CD4-positive, alpha-beta T cell (primary cell): ENCODE results near the gene DLL3. TPM values are rescaled to one million over a fixed set of nuclear protein-coding genes. Genes with fewer than 3 reads are reported as not detected.

Experiments
- ATAC-seq: fragments of 200-7000 bp; cut with Tn5 transposase; one replicate; pipeline ENCODE4 v1.10.0; 2022; ENCODE audit warnings: mild to moderate bottlenecking; ENCODE audit not compliant: poor library complexity
- CTCF ChIA-PET: fragments of 350-600 bp; sonication (Branson Sonifier 250); formaldehyde crosslinking; loops from one replicate; lab custom pipeline; 2021; ENCODE audit warnings: antibody characterized with exemption, inconsistent platforms; lab: Charles Lee
- POLR2A ChIA-PET: fragments of 350-600 bp; sonication (Branson Sonifier 250); formaldehyde crosslinking; loops from one replicate; lab custom pipeline; 2021; ENCODE audit warnings: antibody characterized with exemption, inconsistent platforms; lab: Charles Lee
- DNase-seq, 14 experiments: peaks; one replicate each; pipeline ENCODE4 v3.0.0-alpha.2; 2013 to 2020; ENCODE audit warnings: mixed read lengths in 2 of 14
- H3K27ac ChIP-seq, 2 donors: one replicate each; pipeline versions ENCODE4 v1.5.1 to v1.7.0; 2013; ENCODE audit warnings: low read length in 2 of 2, low read depth in 1 of 2, mild to moderate bottlenecking in 1 of 2
- H3K27me3 ChIP-seq, 2 experiments: 1 replicate in 1 of 2; 2 replicates in 1 of 2; pipeline versions ENCODE4 v1.6.1 to v1.7.0; 2013; ENCODE audit warnings: low read length in 2 of 2, control low read depth in 1 of 2, mild to moderate bottlenecking in 1 of 2, moderate library complexity in 1 of 2; ENCODE audit not compliant: insufficient read depth in 2 of 2, control insufficient read depth in 1 of 2
- H3K36me3 ChIP-seq: one replicate; pipeline ENCODE4 v1.6.1; 2013; ENCODE audit warnings: low read length, control low read depth; ENCODE audit not compliant: insufficient read depth
- H3K4me1 ChIP-seq: one replicate; pipeline ENCODE4 v1.6.1; 2013; ENCODE audit warnings: low read length, control low read depth; ENCODE audit not compliant: insufficient read depth
- H3K4me3 ChIP-seq: one replicate; pipeline ENCODE4 v1.5.1; 2013; ENCODE audit warnings: mild to moderate bottlenecking, low read length, moderate library complexity
- H3K9me3 ChIP-seq, 2 experiments: 1 replicate in 1 of 2; 2 replicates in 1 of 2; pipeline versions ENCODE4 v1.6.1 to v1.7.0; 2013; ENCODE audit warnings: low read length in 2 of 2, mild to moderate bottlenecking in 2 of 2, control low read depth in 1 of 2, moderate library complexity in 1 of 2; ENCODE audit not compliant: control insufficient read depth in 1 of 2, insufficient read depth in 1 of 2
- H3K27ac Mint-ChIP-seq: one replicate; pipeline ENCODE4 v1.8.0; 2020; ENCODE audit warnings: mixed read lengths
- H3K27me3 Mint-ChIP-seq: one replicate; pipeline ENCODE4 v1.8.0; 2021; ENCODE audit warnings: mixed read lengths
- H3K36me3 Mint-ChIP-seq: one replicate; pipeline ENCODE4 v1.8.0; 2021; ENCODE audit warnings: low read depth, mixed read lengths
- H3K4me1 Mint-ChIP-seq: one replicate; pipeline ENCODE4 v1.8.0; 2021; ENCODE audit warnings: low read depth, mixed read lengths
- H3K4me3 Mint-ChIP-seq: one replicate; pipeline ENCODE4 v1.8.0; 2020; ENCODE audit warnings: mild to moderate bottlenecking, mixed read lengths
- H3K9me3 Mint-ChIP-seq: one replicate; pipeline ENCODE4 v1.8.0; 2020; ENCODE audit warnings: mixed read lengths
- CTCF ChIP-seq: fragments of 200-600 bp; IDR thresholded peaks from one replicate; pipeline ENCODE4 v1.8.0; 2022; ENCODE audit warnings: antibody characterized with exemption, mild to moderate bottlenecking
- intact Hi-C, 2 experiments: fragments of 100-400 bp; cut with DNase I in 1 of 2; cut with micrococcal nuclease in 1 of 2; formaldehyde crosslinking; loops; one replicate each; pipeline versions ENCODE4 v1.15.1 to v1.9.0; 2023 to 2025; cut with DNase I, micrococcal nuclease
- total RNA-seq, 174 experiments: library from RNA in 2 of 174; stranded (reverse) in 2 of 174; gene quantifications; one replicate each; pipeline ENCODE4 v1.2.3 and lab custom pipeline; 2021 to 2026

Gene DLL3
- total RNA-seq, 2 experiments from 2014 or later = not detected

GRCh38 chr19:39539518-39540332 lies 41.0 kb downstream of the DLL3 start, which contains the start of gene EID2:
Gene EID2, minus strand, starts transcription at chr19:39540161. Its CDS starts 82 bp downstream, at chr19:39540079.
- peak; percentile 91 for ATAC-seq
- Histone ChIP-seq H3K4me1 (peaks cover 32% of the 10 kb centered on the region), H3K27me3 (no peaks in the 10 kb centered on the region), H3K4me3 (peak within 1 kb of the TSS; percentile 73), H3K27ac (peak within 1 kb of the TSS; percentile 93), H3K36me3 (no peaks in the 10 kb centered on the region), H3K9me3 (no peaks in the 10 kb centered on the region)
- Mint-ChIP-seq H3K4me1 (peaks cover 71% of the 10 kb centered on the region), H3K9me3 (no peaks in the 10 kb centered on the region), H3K27ac (peak within 1 kb of the TSS; percentile 96), H3K27me3 (no peaks in the 10 kb centered on the region), H3K4me3 (peak within 1 kb of the TSS; percentile 98), H3K36me3 (peaks cover 10% of the 10 kb centered on the region)
- CTCF ChIA-PET = interaction anchor here (0.9 to 1.4 kb wide), 4 partner anchors 12 to 128 kb away, joined by 3 to 6 read pairs (median 4); partner anchors contain the start of gene PLEKHG2
- POLR2A ChIA-PET = interaction anchor here (0.5 to 2.1 kb wide), 7 partner anchors 8 to 1491 kb away, joined by 3 to 9 read pairs (median 4); partner anchors contain the start of genes MED29, PAF1, RPS16 and SUPT5H
- no peak for TF ChIP-seq CTCF
- DNase-seq = peak; percentile 88 to 98 (median 93)
- intact Hi-C loops = loop anchor here (2.0 to 10.0 kb wide), 4 partner anchors 103 to 585 kb away; partner anchors contain the start of genes PAK4 (in 1 of the 2) and SAMD4B (in 1 of the 2)

GRCh38 chr19:39540333-39540673 lies 41.6 kb downstream of the DLL3 start:
- Histone ChIP-seq H3K4me3 (peak overlapping the region; percentile 73), H3K36me3 (no peaks in the 10 kb centered on the region), H3K27ac (peak overlapping the region; percentile 93), H3K9me3 (no peaks in the 10 kb centered on the region), H3K27me3 (no peaks in the 10 kb centered on the region), H3K4me1 (peaks cover 38% of the 10 kb centered on the region)
- no peaks in the 10 kb centered on the region for H3K9me3 Mint-ChIP-seq
- POLR2A ChIA-PET = interaction anchor here (0.6 to 2.1 kb wide), 2 partner anchors 104 to 1320 kb away, joined by 3 to 9 read pairs; partner anchors contain the start of gene RPS16
- peak overlapping the region; percentile 96 for H3K27ac Mint-ChIP-seq
- ATAC-seq = no peak
- TF ChIP-seq CTCF = peak; percentile 91
- H3K27me3 Mint-ChIP-seq = no peaks in the 10 kb centered on the region
- DNase-seq = no peak
- CTCF ChIA-PET = interaction anchor here (0.9 to 1.4 kb wide), 2 partner anchors 11 to 128 kb away, joined by 3 to 4 read pairs; partner anchors contain the start of gene PLEKHG2
- H3K36me3 Mint-ChIP-seq = peaks cover 10% of the 10 kb centered on the region
- intact Hi-C loops = loop anchor here in 1 of 2 experiments (10.0 kb wide), 1 partner anchor 586 kb away; no protein-coding TSS in a partner anchor
- peak overlapping the region; percentile 98 for H3K4me3 Mint-ChIP-seq
- peaks cover 76% of the 10 kb centered on the region for H3K4me1 Mint-ChIP-seq

GRCh38 chr19:39542206-39542605 lies 43.5 kb downstream of the DLL3 start:
- TF ChIP-seq CTCF = no peak
- no peak overlapping the region for H3K4me3 ChIP-seq
- POLR2A ChIA-PET = interaction anchor here (1.2 kb wide), 1 partner anchor 9 kb away, joined by 3 read pairs; the partner anchor contains the start of gene EID2B
- H3K9me3 ChIP-seq = no peaks in the 10 kb centered on the region
- Mint-ChIP-seq H3K9me3 (no peaks in the 10 kb centered on the region), H3K4me3 (peak overlapping the region; percentile 21), H3K27ac (peak overlapping the region; percentile 96), H3K4me1 (peaks cover 87% of the 10 kb centered on the region), H3K36me3 (peaks cover 10% of the 10 kb centered on the region), H3K27me3 (no peaks in the 10 kb centered on the region)
- H3K27me3 ChIP-seq = no peaks in the 10 kb centered on the region
- no peaks in the 10 kb centered on the region for H3K36me3 ChIP-seq
- no peak for ATAC-seq
- no peak overlapping the region for H3K27ac ChIP-seq
- peaks cover 51% of the 10 kb centered on the region for H3K4me1 ChIP-seq
- intact Hi-C loops = loop anchor here in 1 of 2 experiments (10.0 kb wide), 1 partner anchor 587 kb away; no protein-coding TSS in a partner anchor
- DNase-seq = no peak
- CTCF ChIA-PET = interaction anchor here (1.0 to 1.8 kb wide), 3 partner anchors 9 to 40 kb away, joined by 3 to 10 read pairs (median 3); partner anchors contain the start of gene EID2B
